Measurements from ENCODE around the gene NNMT.

NNMT gene

DNA sequence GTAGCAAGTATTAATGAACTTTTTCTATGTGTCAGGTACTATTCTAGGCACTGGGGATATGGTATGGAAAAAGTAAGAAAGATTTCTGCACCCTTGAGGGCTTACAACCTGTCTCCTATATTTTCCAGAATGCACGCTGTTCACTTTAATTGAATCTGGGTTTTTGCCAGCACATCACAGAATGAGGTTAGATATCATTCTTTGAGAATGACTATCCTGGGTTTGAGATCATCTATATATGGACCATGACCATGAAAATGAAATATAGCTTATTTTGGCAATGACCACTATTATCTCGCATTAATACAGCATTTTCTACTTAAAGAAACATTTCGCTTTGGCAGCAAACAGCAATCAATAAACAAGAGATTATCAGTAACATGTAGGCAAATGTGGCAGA is 57.2 kb downstream of the NNMT start:
- Histone ChIP-seq H3K4me3 (ENCODE audit: low read length) (no peak overlapping the region), H3K9me3 (ENCODE audit: control insufficient read depth, insufficient read depth, low read length) (no peaks in the 10 kb centered on the region), H3K36me3 (ENCODE audit: control insufficient read depth, low read length) (no peaks in the 10 kb centered on the region), H3K4me1 (ENCODE audit: control insufficient read depth, low read length) (no peaks in the 10 kb centered on the region), H3K4me2 (ENCODE audit: low read length) (no peak overlapping the region), H3K27ac (ENCODE audit: low read depth, low read length) (no peak overlapping the region), H4K20me1 (ENCODE audit: control insufficient read depth, insufficient read depth, low read depth, low read length) (no peaks in the 10 kb centered on the region), H3F3A (ENCODE audit: control insufficient read depth, insufficient read depth) (no peaks in the 10 kb centered on the region), H3K9me2 (replicated peaks; ENCODE audit: control insufficient read depth, low read length) (no peaks in the 10 kb centered on the region), H3K27me3 (ENCODE audit: control insufficient read depth, low read length) (0 out of 2 replicates have a peak, but pooled peaks cover 2% of the 10 kb centered on the region), H3K79me2 (ENCODE audit: control insufficient read depth, low read length) (no peaks in the 10 kb centered on the region)
- TF ChIP-seq, protein P1, sequence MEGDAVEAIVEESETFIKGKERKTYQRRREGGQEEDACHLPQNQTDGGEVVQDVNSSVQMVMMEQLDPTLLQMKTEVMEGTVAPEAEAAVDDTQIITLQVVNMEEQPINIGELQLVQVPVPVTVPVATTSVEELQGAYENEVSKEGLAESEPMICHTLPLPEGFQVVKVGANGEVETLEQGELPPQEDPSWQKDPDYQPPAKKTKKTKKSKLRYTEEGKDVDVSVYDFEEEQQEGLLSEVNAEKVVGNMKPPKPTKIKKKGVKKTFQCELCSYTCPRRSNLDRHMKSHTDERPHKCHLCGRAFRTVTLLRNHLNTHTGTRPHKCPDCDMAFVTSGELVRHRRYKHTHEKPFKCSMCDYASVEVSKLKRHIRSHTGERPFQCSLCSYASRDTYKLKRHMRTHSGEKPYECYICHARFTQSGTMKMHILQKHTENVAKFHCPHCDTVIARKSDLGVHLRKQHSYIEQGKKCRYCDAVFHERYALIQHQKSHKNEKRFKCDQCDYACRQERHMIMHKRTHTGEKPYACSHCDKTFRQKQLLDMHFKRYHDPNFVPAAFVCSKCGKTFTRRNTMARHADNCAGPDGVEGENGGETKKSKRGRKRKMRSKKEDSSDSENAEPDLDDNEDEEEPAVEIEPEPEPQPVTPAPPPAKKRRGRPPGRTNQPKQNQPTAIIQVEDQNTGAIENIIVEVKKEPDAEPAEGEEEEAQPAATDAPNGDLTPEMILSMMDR (IDR thresholded peaks at IDR 0.05; ENCODE audit: low read depth, low read length, poor library complexity, severe bottlenecking), result no peak
- no peak for TF ChIP-seq EZH2phosphoT487 (IDR thresholded peaks at IDR 0.05; ENCODE audit: borderline replicate concordance, low read length)

DNA sequence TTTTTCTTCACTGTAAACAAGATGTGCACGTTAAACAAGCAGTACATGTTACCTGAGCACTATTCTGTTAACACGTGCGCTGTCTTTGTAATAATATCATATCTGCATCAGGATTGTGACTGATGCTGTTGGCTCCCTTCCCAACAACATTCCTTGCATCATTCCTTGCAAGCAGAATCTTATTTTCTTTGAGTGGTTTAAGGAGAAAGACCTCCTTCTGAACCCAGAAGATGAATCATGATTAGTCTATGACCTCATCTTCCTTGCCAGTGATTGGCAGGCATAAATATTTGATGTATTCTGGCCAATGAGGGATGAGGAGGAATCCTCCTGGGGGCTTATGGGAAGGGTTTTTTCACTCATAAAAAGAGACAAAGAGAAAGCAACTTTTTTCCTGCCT is 57.9 kb downstream of the NNMT start:
- no peaks in the 10 kb centered on the region for H3K79me2 ChIP-seq (ENCODE audit: control insufficient read depth, low read length)
- no peak for TF ChIP-seq EZH2phosphoT487 (IDR thresholded peaks at IDR 0.05; ENCODE audit: borderline replicate concordance, low read length)
- TF ChIP-seq, protein P1 (IDR thresholded peaks at IDR 0.05; ENCODE audit: low read depth, low read length, poor library complexity, severe bottlenecking), result no peak

DNA sequence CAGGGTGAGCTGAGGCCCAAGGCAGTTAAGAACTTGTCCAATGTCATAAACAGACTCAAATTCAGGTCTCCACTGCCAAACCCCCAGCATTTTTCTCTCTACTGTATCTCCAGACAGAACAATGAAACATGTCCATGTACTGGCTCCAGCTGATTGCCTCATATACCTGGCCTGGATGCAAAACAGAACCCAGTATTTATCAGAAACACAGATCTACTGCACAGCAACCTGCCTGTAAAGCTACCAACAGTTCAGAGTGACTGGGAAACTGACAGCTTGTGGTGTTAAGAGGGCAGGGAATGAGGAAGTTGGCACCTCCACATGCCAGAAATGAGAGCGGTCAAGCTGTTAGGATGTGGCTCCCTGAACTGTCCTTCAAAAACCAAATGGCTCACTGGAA is 62.5 kb downstream of the NNMT start:
- H3K4me3 ChIP-seq (ENCODE audit: low read length), result no peak overlapping the region
- no peaks in the 10 kb centered on the region for H3K4me1 ChIP-seq (ENCODE audit: control insufficient read depth, low read length)
- no peaks in the 10 kb centered on the region for H3K79me2 ChIP-seq (ENCODE audit: control insufficient read depth, low read length)
- H4K20me1 ChIP-seq (ENCODE audit: control insufficient read depth, insufficient read depth, low read depth, low read length), result no peaks in the 10 kb centered on the region
- H3K9me2 ChIP-seq (replicated peaks; ENCODE audit: control insufficient read depth, low read length), result no peaks in the 10 kb centered on the region
- no peak for TF ChIP-seq EZH2phosphoT487 (IDR thresholded peaks at IDR 0.05; ENCODE audit: borderline replicate concordance, low read length)
- TF ChIP-seq, protein P1 (IDR thresholded peaks at IDR 0.05; ENCODE audit: low read depth, low read length, poor library complexity, severe bottlenecking), result no peak
- H3K4me2 ChIP-seq (ENCODE audit: low read length), result no peak overlapping the region
- no peak overlapping the region for H3K27ac ChIP-seq (ENCODE audit: low read depth, low read length)
- H3K27me3 ChIP-seq (ENCODE audit: control insufficient read depth, low read length), result no peaks in the 10 kb centered on the region
- H3K36me3 ChIP-seq (ENCODE audit: control insufficient read depth, low read length), result no peaks in the 10 kb centered on the region
- no peaks in the 10 kb centered on the region for H3K9me3 ChIP-seq (ENCODE audit: control insufficient read depth, insufficient read depth, low read length)
- no peaks in the 10 kb centered on the region for H3F3A ChIP-seq (ENCODE audit: control insufficient read depth, insufficient read depth)

More for the DNA sequence above, 57.9 kb downstream of the NNMT start:
- 0 out of 2 replicates have a peak, but pooled peaks cover 2% of the 10 kb centered on the region for H3K27me3 ChIP-seq (ENCODE audit: control insufficient read depth, low read length)
- no peaks in the 10 kb centered on the region for H3K4me1 ChIP-seq (ENCODE audit: control insufficient read depth, low read length)
- no peaks in the 10 kb centered on the region for H3F3A ChIP-seq (ENCODE audit: control insufficient read depth, insufficient read depth)
- H3K9me3 ChIP-seq (ENCODE audit: control insufficient read depth, insufficient read depth, low read length), result no peaks in the 10 kb centered on the region
- no peak overlapping the region for H3K27ac ChIP-seq (ENCODE audit: low read depth, low read length)
- no peak overlapping the region for H3K4me2 ChIP-seq (ENCODE audit: low read length)
- no peaks in the 10 kb centered on the region for H3K36me3 ChIP-seq (ENCODE audit: control insufficient read depth, low read length)
- H3K9me2 ChIP-seq (replicated peaks; ENCODE audit: control insufficient read depth, low read length), result no peaks in the 10 kb centered on the region
- H3K4me3 ChIP-seq (ENCODE audit: low read length), result no peak overlapping the region
- no peaks in the 10 kb centered on the region for H4K20me1 ChIP-seq (ENCODE audit: control insufficient read depth, insufficient read depth, low read depth, low read length)
